Glutamatergic neuron (in vitro differentiated cells): ENCODE measurements around the gene DRGX. TPM values are rescaled to one million over a fixed set of nuclear protein-coding genes. Genes with fewer than 3 reads are reported as not detected.

Experiments used
- DNase-seq: peaks from one replicate; pipeline ENCODE4 v3.0.0; 2022
- H3K27ac Mint-ChIP-seq: one replicate; pipeline ENCODE4 v1.8.0; 2020; ENCODE audit warnings: mild to moderate bottlenecking, mixed read lengths, inconsistent platforms; ENCODE audit not compliant: unreplicated experiment
- H3K27me3 Mint-ChIP-seq: one replicate; pipeline ENCODE4 v1.8.0; 2020; ENCODE audit warnings: mild to moderate bottlenecking, moderate library complexity, mixed read lengths, inconsistent platforms; ENCODE audit not compliant: unreplicated experiment
- H3K36me3 Mint-ChIP-seq: one replicate; pipeline ENCODE4 v1.8.0; 2020; ENCODE audit warnings: mild to moderate bottlenecking, mixed read lengths, inconsistent platforms; ENCODE audit not compliant: unreplicated experiment
- H3K4me1 Mint-ChIP-seq: one replicate; pipeline ENCODE4 v1.8.0; 2020; ENCODE audit warnings: mild to moderate bottlenecking, low read depth, mixed read lengths, inconsistent platforms; ENCODE audit not compliant: unreplicated experiment
- H3K4me3 Mint-ChIP-seq: one replicate; pipeline ENCODE4 v1.8.0; 2020; ENCODE audit warnings: mild to moderate bottlenecking, mixed read lengths, inconsistent platforms; ENCODE audit not compliant: unreplicated experiment
- H3K9me3 Mint-ChIP-seq: one replicate; pipeline ENCODE4 v1.8.0; 2020; ENCODE audit warnings: mild to moderate bottlenecking, moderate library complexity, mixed read lengths, inconsistent platforms; ENCODE audit not compliant: unreplicated experiment
- CTCF ChIP-seq: fragments of 200-600 bp; sonication (generic); IDR thresholded peaks from one replicate; pipeline ENCODE4 v1.5.0; 2021; ENCODE audit not compliant: partially characterized antibody, unreplicated experiment
- long read RNA-seq: library from polyadenylated mRNA; unstranded; transcript quantifications from one replicate; pipeline ENCODE4 v2.0.0, GENCODE V29; 2020; ENCODE audit not compliant: unreplicated experiment
- total RNA-seq: library from RNA; stranded (reverse); fragmentation: NEBNext Ultra II Directional; extraction: Animal tissue kit (Norgen Biotek cat#: 25700); gene quantifications from one replicate; pipeline ENCODE4 v1.2.1, GENCODE V29; 2021; ENCODE audit not compliant: unreplicated experiment

The DRGX gene
- total RNA-seq: 65.2 TPM
- long read RNA-seq, transcript DRGX-202 (7 exons, 955 nt): major isoform, 6 of 25 reads
- long read RNA-seq, partial matches to known transcripts: 5 of 25 reads
- long read RNA-seq, other reads (novel, unspliced or antisense): 12 of 25 reads

GRCh38 chr10:49395741-49396665 lies at the start of gene DRGX:
DRGX (minus strand) TSS chr10:49396089; CDS start chr10:49395440, 649 bp downstream.
- no peak for TF ChIP-seq CTCF
- Mint-ChIP-seq H3K4me1 (peaks cover 40% of the 10 kb centered on the region), H3K27me3 (peaks cover 24% of the 10 kb centered on the region), H3K27ac (peak within 1 kb of the TSS; percentile 94), H3K36me3 (peaks cover 24% of the 10 kb centered on the region), H3K4me3 (peak within 1 kb of the TSS; percentile 86), H3K9me3 (peaks cover 21% of the 10 kb centered on the region)
- peak; percentile 63 for DNase-seq

- Mint-ChIP-seq H3K36me3 (peaks cover 29% of the 10 kb centered on the region), H3K4me1 (no peaks in the 10 kb centered on the region), H3K4me3 (no peak overlapping the region), H3K9me3 (peaks cover 8% of the 10 kb centered on the region), H3K27me3 (no peaks in the 10 kb centered on the region), H3K27ac (no peak overlapping the region)
- TF ChIP-seq CTCF: no peak
- DNase-seq: no peak
These were observed 48.5 kb upstream of the DRGX start for GRCh38 chr10:49444349-49444748.

- H3K4me1 Mint-ChIP-seq: no peaks in the 10 kb centered on the region
These were observed 47.0 kb upstream of the DRGX start for GRCh38 chr10:49442863-49443262.

GRCh38 chr10:49441488-49442476 lies 45.9 kb upstream of the DRGX start:
- H3K4me1 Mint-ChIP-seq: no peaks in the 10 kb centered on the region
- H3K36me3 Mint-ChIP-seq: peaks cover 24% of the 10 kb centered on the region
- no peak for DNase-seq
- no peak overlapping the region for H3K4me3 Mint-ChIP-seq
- no peaks in the 10 kb centered on the region for H3K27me3 Mint-ChIP-seq
- peaks cover 5% of the 10 kb centered on the region for H3K9me3 Mint-ChIP-seq
- H3K27ac Mint-ChIP-seq: no peak overlapping the region
- no peak for TF ChIP-seq CTCF

More at GRCh38 chr10:49442863-49443262, 47.0 kb upstream of the DRGX start:
- no peak for DNase-seq
- Mint-ChIP-seq H3K4me3 (no peak overlapping the region), H3K36me3 (peaks cover 24% of the 10 kb centered on the region), H3K27me3 (no peaks in the 10 kb centered on the region), H3K9me3 (peaks cover 5% of the 10 kb centered on the region), H3K27ac (no peak overlapping the region)
- TF ChIP-seq CTCF: no peak
